ENCODE measurements around the gene IFRD2.

DNA sequence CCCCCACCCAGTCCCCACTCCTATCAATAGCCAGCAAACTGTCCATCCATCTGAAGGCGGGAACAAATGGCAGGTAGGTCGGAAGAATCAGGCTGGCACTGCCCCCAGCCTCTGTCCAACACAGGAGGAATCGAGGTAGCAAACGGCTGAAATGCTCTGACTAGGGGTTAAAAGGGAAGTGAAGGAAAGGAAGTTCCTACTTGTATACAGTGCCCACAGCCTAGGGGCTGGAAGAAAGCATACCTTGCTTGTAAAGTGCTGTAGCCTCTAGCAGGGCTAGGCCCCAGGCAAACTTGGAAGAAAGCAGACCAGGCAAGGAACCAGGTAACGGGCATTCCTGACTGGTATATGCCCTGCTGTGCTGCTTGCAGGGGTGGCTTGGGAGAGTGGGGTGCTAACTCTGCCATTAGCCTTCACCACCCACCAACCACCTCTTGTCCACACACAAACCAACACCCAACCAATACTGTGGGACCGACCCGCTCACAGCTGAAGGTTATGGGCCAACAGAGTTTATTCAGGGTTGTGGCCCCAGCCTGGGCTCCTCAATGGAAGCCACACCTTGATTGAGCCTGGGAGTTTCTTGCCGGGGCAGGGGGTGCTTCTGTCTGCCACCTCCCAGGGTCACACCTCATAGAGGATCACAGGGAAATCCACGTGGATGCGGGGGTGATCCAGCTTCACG lies 33.4 kb upstream of the IFRD2 start:
- TF ChIP-seq, protein P1, sequence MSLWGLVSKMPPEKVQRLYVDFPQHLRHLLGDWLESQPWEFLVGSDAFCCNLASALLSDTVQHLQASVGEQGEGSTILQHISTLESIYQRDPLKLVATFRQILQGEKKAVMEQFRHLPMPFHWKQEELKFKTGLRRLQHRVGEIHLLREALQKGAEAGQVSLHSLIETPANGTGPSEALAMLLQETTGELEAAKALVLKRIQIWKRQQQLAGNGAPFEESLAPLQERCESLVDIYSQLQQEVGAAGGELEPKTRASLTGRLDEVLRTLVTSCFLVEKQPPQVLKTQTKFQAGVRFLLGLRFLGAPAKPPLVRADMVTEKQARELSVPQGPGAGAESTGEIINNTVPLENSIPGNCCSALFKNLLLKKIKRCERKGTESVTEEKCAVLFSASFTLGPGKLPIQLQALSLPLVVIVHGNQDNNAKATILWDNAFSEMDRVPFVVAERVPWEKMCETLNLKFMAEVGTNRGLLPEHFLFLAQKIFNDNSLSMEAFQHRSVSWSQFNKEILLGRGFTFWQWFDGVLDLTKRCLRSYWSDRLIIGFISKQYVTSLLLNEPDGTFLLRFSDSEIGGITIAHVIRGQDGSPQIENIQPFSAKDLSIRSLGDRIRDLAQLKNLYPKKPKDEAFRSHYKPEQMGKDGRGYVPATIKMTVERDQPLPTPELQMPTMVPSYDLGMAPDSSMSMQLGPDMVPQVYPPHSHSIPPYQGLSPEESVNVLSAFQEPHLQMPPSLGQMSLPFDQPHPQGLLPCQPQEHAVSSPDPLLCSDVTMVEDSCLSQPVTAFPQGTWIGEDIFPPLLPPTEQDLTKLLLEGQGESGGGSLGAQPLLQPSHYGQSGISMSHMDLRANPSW (CRISPR knock-in tag; IDR thresholded peaks at IDR 0.05), result no peak
- TF ChIP-seq POLR2AphosphoS5 (IDR thresholded peaks at IDR 0.05; ENCODE audit: control insufficient read depth, insufficient read depth, low read depth, low read length) (no peak), GABPA (tag; conservative IDR thresholded peaks at IDR 0.05; ENCODE audit: low read depth) (no peak), POLR2A (conservative IDR thresholded peaks at IDR 0.05) (no peak)
- TF ChIP-seq, protein P2, sequence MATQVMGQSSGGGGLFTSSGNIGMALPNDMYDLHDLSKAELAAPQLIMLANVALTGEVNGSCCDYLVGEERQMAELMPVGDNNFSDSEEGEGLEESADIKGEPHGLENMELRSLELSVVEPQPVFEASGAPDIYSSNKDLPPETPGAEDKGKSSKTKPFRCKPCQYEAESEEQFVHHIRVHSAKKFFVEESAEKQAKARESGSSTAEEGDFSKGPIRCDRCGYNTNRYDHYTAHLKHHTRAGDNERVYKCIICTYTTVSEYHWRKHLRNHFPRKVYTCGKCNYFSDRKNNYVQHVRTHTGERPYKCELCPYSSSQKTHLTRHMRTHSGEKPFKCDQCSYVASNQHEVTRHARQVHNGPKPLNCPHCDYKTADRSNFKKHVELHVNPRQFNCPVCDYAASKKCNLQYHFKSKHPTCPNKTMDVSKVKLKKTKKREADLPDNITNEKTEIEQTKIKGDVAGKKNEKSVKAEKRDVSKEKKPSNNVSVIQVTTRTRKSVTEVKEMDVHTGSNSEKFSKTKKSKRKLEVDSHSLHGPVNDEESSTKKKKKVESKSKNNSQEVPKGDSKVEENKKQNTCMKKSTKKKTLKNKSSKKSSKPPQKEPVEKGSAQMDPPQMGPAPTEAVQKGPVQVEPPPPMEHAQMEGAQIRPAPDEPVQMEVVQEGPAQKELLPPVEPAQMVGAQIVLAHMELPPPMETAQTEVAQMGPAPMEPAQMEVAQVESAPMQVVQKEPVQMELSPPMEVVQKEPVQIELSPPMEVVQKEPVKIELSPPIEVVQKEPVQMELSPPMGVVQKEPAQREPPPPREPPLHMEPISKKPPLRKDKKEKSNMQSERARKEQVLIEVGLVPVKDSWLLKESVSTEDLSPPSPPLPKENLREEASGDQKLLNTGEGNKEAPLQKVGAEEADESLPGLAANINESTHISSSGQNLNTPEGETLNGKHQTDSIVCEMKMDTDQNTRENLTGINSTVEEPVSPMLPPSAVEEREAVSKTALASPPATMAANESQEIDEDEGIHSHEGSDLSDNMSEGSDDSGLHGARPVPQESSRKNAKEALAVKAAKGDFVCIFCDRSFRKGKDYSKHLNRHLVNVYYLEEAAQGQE (IDR thresholded peaks at IDR 0.05; ENCODE audit: borderline replicate concordance), result no peak
- TF ChIP-seq, protein P2 (CRISPR knock-in tag; IDR thresholded peaks at IDR 0.05; ENCODE audit: low read depth), result no peak
- TF ChIP-seq, protein P3, sequence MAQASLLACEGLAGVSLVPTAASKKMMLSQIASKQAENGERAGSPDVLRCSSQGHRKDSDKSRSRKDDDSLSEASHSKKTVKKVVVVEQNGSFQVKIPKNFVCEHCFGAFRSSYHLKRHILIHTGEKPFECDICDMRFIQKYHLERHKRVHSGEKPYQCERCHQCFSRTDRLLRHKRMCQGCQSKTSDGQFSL (CRISPR knock-in tag; IDR thresholded peaks at IDR 0.05), result no peak
- TF ChIP-seq, protein P3 (tag; IDR thresholded peaks at IDR 0.05), result no peak
